Activated T-cell treated with anti-CD3 and anti-CD28 coated beads for 24 hours (primary cell): ENCODE measurements around the gene MYH15.
"Not testable (repeated sequence)": the region's sequence is repeated elsewhere in the genome, so short reads cannot be mapped to it uniquely, and the experiment has no call there.

Experiments used
- DNase-seq: peaks from one replicate; pipeline ENCODE4 v3.0.0-alpha.2; 2020; ENCODE audit warnings: low read depth

MYH15 gene

DNA sequence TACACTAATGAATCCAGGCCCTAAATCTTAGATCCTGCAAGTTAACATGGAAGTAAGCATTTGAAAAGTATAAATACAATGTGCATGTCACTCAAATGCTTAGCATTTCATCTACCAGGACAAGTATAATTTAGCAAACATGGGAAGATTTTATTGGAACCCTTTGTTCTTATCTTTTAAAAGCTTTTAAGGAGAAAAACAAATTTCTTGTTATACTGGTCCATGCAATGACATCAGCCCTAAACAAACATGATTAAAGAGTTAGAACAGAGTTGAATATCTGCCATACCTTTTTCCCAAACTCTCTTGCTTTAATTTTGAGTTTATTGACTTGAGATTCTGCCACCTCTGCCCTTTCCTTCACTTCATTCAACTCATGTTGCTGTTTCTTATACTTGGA lies 127.1 kb downstream of the MYH15 start:
- DNase-seq = no peak

DNA sequence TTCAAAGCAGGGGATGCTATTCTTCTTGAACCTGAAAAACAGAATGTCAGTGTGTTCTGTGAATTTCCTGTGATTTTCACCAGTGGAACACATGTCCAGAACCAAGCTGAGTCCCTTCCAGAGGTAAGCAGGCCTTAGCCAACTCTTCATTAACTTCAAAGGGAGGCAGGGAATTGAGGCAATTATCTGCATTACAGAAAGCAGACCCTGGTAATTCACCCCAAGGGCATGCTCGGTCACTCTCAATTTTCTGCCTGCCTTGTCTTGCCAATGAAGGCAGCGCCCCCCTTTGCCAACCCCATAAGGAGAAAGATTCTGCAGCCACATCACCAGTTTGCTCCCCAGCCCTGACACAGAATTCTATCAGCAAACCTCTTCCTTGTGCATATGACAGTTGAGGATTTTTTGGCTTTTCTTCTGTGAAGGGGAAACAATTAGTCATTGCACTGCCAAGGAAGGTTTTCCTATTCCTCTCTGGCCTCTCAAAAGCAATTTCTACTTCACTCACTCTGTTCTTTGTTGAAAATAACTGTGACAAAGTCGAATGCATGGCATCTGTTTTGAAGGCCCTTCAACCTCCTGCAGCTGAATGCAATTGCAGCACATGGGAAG lies 128.8 kb downstream of the MYH15 start:
- no peak for DNase-seq

DNA sequence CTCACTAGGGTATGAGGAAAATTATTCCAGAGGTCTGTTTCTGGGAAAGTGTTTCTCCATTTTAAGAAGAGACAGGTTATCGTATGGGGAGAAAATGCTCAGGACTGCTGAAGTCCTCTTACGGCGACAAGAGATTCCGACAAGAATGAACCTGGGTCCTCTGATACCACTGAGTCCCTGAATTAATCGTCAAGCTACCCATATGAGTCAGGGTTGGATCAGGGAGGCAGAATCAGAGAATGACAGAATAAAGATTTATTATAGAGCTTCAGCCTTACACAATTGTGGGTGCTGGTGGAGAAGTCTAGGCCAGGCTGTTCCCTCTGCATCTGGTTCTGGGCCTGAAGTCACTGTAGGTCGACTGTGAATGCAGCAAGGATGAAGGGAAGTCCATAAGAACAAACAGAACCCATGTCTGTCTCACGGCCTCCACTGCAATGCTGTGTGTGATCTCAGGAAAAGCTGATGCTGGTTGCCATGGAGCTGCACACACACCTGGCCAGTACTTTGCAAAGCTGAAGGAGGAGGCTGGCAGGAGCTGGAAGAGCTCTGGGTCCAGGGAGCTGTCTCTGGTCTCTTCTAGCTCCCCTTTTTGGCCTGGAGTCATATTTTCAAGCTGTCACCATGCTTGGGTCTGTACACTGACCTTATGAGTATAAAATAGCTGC lies 130.1 kb downstream of the MYH15 start:
- DNase-seq = no peak

DNA sequence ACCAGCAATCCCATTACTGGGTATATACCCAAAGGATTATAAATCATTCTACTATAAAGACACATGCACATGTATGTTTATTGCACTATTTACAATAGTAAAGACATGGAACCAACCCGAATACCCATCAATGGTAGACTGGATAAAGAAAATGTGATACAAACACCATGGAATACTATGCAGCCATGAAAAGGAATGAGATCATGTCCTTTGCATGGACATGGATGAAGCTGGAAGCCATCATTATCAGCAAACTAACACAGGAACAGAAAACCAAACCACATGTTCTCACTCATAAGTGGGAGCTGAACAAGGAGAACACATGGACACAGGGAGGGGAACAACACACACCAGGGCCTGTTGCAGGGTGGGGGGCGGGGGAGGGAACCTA lies 131.4 kb downstream of the MYH15 start:
- DNase-seq = not testable (repeated sequence)

DNA sequence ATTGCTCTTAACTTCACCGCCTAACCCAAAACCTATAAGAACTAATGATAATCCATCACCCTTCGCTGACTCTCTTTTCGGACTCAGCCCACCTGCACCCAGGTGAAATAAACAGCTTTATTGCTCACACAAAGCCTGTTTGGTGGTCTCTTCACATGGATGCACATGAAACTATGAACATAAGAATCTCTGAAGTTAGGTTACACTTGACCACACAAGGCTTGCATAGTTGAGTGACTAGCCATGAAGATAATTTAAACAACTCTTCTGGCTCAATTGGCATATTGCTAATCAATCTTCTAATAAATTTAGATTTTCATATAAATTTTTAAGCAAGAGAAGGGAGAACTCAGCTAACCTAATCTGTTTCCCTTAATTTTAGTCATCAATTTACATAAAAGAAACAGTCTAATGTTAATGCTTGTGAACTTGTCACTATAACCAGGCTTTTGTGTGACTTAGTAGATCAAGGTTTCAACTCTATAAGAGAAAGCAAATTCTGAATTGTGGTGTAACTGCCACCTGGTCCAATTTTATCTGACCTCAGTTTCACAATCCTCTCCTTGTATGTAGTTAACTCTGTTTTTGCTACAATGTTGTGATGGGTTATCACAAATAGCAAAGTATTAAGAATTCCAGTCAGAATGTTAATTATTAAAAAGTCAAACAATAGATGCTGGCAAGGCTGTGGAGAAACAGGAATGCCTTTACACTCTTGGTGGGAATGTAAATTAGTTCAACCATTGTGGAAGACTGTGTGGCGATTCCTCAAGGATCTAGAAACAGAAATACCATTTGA lies 132.0 kb downstream of the MYH15 start:
- no peak for DNase-seq

DNA sequence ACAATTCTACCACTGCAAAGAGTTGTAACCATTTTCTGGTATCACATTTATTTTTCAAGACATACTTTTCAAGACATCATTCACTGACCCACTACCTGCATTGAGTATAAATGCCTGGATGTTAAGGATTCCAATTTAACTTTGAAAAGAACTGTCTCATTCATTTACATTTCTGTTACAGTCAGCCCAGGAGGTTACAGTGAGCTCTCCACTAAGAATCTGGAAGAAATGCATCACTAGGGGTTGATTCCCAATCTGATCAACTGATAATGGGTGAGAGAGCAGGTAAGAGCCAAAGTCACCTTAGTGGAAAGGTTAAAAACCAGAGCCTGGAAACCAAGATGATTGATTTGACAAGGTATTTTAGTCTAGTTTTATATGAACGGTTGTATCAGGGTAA lies 133.0 kb downstream of the MYH15 start:
- no peak for DNase-seq

DNA sequence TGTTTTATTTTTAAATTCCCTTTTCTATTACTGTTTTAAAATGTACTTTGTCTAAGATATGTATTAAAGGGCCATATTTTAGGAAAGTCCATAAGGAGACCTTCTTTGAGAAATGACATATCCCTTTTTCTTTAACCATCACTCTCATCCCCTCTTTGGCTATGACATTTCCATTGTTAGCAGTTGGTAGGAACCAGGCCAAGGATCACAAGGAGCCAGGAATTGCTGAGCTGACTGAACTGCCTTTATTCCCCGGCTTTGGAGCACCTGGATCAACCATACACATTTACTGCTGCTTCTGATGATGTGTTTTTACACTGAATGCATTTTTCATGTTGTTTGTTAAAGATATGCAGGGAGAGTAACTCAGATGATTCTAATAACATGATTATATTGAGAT lies 134.4 kb downstream of the MYH15 start:
- DNase-seq = no peak

DNA sequence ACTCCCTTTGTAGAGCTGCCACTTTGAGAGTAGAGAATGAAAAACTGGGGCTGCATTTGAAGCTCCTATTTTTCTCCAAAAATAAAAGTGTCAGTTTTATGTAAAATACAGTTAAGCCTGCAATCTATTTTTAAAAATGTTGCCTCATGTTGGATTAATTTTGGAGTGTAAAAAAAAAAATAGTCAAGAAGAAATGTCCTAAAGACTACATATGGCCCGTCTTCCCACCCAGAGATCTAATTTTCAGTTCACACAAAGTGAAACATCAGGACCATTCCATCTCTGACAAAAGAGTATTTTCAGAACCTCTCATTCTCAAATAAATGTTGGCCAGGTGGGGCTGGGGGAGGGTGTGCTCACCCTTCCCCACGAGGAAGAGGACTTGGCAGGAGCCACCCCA lies 151.4 kb downstream of the MYH15 start:
- no peak for DNase-seq

DNA sequence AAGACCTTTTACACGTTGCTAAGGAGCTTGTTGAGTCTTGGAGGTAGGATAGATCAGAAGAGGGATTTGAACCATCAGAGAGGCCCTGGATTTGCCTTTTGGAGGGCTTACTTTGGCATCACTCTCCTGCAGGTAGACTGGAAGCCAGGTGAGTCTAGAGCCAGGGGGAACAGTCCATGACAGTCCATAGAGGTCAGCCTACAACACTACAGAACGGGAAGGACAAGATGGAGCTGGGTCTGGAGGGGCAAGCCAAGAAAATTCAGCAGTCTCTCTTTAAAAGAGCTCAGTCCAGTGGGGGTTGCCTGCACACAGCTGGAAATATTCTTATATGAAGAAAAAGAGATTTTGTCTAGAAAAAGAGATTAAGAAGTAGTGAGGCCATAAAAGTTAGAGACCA lies 153.4 kb downstream of the MYH15 start:
- DNase-seq = no peak

DNA sequence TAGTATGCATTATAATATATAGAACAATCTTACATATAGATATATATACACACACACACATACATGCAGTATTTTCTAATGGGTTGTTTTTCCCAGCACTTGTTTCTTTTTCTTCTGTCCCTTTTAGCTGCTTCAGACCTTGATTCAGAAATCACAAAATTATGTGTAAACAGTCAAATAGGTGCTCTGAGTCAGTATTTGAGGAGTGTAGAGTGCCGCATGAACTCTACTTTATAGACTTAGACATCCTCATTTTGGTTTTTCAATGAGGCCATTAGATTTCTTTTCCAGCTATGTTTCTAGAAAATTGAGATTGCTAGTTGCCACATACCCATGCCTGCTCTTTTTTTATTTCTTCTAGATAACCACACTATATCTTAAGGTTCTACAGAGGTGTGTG lies 155.8 kb downstream of the MYH15 start:
- DNase-seq = no peak

DNA sequence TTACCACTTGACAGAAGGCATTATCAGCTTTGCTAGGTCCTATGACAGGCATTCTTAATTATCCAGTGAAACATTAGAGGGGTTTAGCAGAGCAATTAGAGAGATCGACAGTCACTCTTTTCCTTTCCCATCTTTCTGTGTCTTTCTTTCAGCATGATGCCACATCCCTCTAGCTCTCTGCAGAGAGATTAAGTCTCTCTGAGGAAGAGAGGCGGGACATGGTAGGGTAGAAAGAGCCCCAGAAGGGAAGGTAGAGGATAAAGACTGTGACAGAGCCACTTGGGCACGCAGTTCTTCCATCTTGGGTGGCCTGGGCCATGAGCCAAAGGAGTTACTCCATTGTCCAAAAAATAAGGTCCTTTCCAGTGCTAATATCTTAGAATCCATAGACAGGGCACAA lies 158.2 kb downstream of the MYH15 start:
- DNase-seq = no peak

DNA sequence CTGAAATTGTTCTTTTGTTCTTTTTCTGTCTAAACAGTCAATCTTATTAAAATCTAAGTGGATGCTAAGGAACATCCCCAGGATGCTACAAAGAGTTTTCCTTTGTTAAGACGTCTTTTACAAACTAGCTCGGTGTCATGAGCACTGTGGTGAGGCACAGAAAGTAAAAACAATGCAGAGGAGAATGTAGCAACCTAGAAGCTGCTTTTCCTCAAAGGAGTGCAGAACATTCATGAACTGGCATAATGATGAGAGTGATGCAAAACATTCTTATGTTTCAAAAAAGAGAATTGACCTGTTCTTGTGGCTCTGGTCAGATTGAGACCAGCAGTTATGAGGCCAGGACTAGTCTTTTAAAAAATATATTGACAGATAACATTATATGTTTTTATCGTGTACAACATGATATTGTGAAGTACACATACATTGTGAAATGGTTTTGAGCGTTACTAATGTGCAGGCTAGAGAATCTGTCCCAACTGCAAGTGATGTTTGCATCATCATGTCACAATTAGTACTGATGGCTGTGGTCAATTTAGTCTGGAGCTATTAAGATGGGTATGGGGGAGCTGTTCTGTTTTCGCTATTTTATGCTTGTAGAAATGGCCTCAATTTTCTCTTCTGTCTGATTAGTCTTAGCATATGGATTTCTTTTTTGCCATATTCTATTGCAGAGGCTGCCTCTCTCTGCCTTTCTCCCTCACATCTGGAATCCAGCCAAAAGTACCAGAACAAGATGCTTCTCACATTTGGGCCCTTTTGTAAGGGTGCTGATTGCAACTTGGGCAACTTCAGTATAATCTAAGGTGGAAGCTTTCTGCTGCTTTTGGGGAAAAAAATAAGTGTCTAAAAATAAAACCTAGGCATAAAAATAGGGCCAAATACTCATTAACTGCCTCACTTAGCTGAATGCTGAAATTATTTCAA lies 163.8 kb downstream of the MYH15 start:
- DNase-seq = no peak

DNA sequence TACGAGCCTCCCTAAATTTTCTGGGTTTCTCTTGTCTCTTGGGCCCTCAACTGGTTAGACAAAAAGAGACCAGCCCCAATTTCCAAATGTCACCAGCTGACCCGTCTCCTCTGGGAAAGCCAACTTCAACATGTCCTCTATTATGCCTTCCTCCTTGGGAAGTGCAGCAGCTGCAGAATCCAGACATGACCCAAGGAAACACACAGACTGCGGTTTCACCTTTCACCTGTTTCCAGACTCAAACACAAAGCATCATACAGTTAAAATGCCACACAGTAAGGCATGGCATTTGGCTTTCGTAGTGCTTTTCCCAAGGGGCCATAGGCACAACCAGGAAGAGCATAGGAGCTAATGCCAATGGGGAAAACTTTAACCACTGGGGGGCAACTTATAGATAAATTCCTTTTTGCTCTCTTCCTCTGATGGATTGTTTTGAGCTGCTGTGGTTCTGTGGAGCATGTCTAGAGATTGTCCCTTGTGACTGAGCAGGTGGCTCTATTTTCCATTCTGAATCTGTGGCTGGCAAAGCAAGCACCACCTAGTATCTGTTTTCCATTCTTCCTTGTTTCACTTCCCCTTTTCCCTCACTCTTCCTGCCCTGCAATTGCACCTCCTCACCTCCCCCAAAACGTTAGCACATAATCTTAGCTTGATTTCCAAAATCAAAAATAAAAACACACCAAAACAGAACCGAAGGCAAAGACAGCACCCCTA lies 164.7 kb downstream of the MYH15 start:
- DNase-seq = no peak

DNA sequence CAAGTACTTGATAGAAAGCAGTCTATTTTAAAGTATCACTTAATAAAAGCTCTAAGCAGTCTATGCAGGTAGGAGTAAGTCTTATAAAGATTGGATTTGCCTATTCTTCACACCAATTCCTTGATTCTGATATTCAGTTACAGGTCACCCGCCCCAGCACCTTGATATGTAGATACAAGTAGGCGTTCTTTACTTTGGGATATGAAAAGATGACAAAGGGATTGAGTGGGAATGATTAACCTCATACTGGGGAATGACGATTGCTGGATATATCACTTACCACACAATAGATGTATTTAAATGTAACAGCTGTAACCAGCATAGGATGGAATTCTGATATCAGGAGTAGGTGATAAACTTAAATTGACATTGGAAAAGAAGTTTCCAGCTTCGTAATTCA lies 166.9 kb downstream of the MYH15 start:
- no peak for DNase-seq

DNA sequence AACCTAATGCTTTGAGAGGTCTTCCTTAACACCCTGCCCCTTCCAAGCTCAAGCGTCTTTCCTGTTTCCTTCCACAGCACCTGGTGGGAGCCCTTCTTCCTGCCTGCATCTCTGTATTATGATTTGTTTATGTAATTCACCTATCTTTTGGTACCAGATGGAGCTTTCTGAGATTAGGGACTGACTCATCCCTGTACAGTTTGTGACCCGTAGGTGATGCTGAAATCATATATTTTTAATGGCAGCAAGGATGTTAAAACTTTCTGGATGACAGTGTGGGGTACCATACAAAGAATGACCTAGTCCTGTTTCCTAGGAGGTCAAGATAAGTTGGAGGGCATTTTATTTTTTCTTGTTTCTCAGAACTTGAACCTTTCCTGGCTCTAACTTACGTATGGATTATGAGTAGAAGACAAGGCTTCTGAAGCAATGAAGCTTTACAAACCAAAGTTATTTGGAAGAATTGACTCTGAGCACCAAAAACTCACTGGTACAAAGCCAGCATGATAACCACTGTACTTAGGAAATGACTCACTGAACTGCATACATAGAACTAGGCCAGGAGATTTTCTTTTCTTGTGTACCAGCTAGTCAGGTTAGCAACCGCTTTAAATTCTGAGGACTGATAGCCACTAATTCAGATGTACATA lies 167.4 kb downstream of the MYH15 start:
- no peak for DNase-seq

DNA sequence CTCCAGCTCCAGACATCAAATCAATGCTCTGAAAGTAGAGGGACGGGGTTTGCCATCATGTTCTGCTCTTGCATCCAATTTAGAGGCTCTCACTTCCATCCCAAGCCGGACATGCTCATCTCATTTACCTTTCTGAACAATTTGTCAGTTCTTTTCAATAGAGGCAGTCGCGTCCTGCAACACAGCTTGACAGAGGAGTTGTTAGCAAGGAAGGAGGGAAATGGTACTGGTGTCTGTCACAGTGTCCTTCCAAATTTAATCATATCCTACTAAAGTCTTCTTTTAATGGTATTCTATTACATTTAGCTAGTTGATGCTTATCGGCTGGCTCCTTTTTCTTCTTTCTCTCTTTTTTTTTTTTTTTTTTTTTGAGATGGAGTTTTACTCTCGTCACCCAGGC lies 168.5 kb downstream of the MYH15 start:
- no peak for DNase-seq

DNA sequence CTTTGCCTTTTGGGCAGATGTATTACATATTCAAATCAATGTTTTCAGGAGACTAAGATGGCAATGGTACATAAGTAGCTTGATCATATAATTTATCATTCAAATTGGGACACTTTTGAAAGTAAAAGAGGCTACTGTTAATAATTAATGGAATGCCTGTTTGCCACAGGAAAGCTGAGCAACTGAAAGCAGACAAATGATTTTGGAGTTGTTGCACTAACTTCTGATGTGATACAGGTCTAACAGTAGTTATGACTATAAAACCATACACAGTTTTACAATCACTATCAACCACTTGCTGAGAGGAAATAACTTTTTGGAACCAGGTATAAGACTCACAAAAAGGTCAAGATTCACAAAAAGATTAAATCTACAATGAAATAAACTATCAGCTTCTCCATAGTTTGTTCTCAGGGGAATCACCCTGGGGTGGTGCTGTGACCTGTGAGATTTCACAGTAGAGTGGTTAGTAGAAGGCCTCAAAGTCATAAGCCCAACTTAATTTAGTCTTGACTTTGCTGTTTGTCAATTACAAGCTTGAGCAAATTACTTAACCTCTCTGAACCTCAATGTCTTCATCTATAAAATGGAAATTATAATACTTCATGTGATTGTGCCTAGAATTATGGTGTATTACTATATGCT lies 171.4 kb downstream of the MYH15 start:
- no peak for DNase-seq

DNA sequence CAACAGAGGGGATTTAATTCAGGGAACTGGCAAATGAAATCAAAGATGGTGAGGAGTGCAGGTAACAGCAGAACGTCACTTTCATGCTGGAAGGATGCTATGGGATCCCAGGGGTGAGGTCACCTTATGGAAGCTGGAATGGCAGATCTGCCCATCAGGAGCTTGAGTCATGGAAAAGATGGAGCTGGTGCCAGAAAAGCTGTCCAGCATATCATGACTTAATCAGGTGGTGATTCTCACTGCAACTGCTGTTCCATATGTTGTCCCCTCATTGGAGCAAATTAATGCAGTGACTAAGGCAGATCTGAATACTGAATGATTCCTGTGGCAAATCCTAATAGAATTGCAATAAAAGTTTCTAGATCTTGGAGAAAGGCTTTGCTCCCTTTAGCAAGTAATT lies 175.7 kb downstream of the MYH15 start:
- DNase-seq = no peak

DNA sequence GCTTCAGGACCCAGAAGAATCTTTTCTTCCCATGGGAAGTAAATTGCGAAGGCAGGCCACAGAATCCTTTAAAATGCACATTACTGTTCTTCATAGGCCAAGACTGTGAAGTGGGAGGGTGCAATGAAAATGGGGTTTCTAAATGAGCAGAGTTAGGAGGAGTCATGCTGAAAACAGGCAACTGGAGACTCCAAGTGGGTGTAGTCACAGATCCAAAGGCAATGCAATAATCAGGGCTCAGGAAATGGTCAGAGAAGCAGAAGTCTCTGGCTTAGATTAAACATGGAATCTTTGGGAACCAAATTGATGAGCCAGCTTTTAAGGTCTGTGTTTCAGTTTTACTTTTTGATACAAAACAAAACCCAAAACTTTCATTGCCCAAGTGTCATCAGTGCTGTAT lies 176.4 kb downstream of the MYH15 start:
- DNase-seq = no peak

DNA sequence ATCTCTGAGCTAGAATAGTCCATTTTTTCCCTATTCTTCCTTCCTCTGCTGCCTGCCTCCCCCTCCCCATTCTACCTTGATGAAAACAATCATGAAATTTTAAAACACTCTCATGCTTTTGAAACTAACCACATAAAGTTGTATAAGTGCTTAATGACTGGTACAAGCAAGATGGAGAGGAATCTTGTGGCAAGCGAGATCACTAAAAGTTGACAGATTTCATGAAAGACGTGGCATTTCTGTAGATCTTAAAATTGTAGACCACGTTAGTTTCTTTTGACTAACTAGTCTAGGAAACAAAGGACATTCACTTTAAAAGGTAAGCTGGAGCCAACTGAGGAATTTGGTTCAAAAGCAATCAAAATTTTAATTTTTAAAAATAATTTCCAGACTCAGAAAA lies 178.6 kb downstream of the MYH15 start:
- DNase-seq = no peak
